Mammary epithelial cell (primary cell): Measurements from ENCODE around the gene SLC9A4.

Experiments used
- CTCF ChIP-seq, 2 donors: IDR thresholded peaks in 1 of 2; conservative IDR thresholded peaks in 1 of 2; 2 replicates each; pipeline ENCODE4 v1.5.1; 2011 to 2012; ENCODE audit warnings: inconsistent platforms in 2 of 2, low read length in 2 of 2, mild to moderate bottlenecking in 2 of 2, control low read depth in 1 of 2, low read depth in 1 of 2; ENCODE audit not compliant: insufficient read depth in 1 of 2; ENCODE audit errors: extremely low read depth in 1 of 2
- EZH2 ChIP-seq: IDR thresholded peaks from 2 replicates; pipeline ENCODE4 v1.6.1; 2012; ENCODE audit warnings: low read length, inconsistent platforms, borderline replicate concordance

DNA sequence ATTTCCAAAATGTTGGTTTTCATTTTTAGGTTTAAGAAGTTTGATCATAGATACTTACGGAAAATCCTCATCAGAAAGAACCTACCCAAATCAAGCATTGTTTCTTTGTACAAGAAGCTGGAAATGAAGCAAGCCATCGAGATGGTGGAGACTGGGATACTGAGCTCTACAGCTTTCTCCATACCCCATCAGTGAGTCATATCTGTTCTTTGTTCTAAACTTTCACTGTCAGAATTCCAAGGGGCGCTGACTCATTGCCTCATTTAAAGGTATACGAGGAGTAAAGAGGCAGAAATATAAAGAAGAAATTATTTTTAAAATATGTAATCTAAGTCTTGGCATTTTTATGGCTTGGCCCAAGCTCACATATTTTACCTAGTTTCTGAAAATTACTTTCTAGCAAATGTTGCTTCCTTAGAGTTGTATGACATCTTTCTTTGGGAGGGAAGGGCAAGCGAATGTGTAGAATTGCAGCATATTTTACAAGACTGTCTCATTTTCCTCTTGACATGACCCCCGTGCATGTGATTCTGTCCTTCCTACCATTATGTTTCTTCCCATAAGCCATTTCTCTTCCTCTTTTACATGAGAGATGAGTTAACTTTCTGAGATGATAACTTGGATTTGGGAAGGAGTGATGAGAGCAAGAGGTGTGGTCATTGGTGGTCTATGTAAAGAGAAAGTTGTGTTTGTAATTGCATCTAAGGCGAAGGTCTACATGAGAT, 41.2 kb downstream of the SLC9A4 start:
- TF ChIP-seq EZH2 (no peak), CTCF (conservative IDR thresholded peaks at IDR 0.05 in 1 of 2, IDR thresholded peaks at IDR 0.05 in 1 of 2; ENCODE audit: extremely low read depth in 1 of 2, insufficient read depth in 1 of 2, low read depth in 1 of 2, low read length in 2 of 2) (no peak)
